ENCODE measurements around the gene EFCAB9.
A peak's percentile ranks its signal among the peaks of the same experiment; 100 is the strongest.

The EFCAB9 gene

GRCh38 chr5:172166030-172166826 is 27.7 kb upstream of the EFCAB9 start:
- DNase-seq, result no peak

GRCh38 chr5:172167895-172168294 is 26.1 kb upstream of the EFCAB9 start:
- no peak for DNase-seq

- DNase-seq, result no peak
Observed at GRCh38 chr5:172168311-172168710, 25.7 kb upstream of the EFCAB9 start.

GRCh38 chr5:172169216-172169615 is 24.8 kb upstream of the EFCAB9 start:
- DNase-seq, result no peak

GRCh38 chr5:172170251-172170701 is 23.7 kb upstream of the EFCAB9 start:
- peak; percentile 82 for DNase-seq

GRCh38 chr5:172171118-172171517 is 22.9 kb upstream of the EFCAB9 start:
- DNase-seq, result no peak

- no peak for DNase-seq
Observed at GRCh38 chr5:172172912-172173563, 20.9 kb upstream of the EFCAB9 start.

- DNase-seq, result no peak
Observed at GRCh38 chr5:172173564-172174153, 20.3 kb upstream of the EFCAB9 start.

- no peak for DNase-seq
Observed at GRCh38 chr5:172175263-172175719, 18.7 kb upstream of the EFCAB9 start.

GRCh38 chr5:172177176-172177575 is 16.8 kb upstream of the EFCAB9 start:
- DNase-seq, result no peak

GRCh38 chr5:172178301-172178987 is 15.5 kb upstream of the EFCAB9 start:
- DNase-seq, result no peak

- no peak for DNase-seq
Observed at GRCh38 chr5:172178991-172179989, 14.7 kb upstream of the EFCAB9 start.

GRCh38 chr5:172180936-172181335 is 13.0 kb upstream of the EFCAB9 start:
- DNase-seq, result no peak

- DNase-seq, result no peak
Observed at GRCh38 chr5:172182291-172182690, 11.7 kb upstream of the EFCAB9 start.

GRCh38 chr5:172183881-172184280 is 10.1 kb upstream of the EFCAB9 start:
- DNase-seq, result no peak

GRCh38 chr5:172185096-172185461 is 8.9 kb upstream of the EFCAB9 start:
- no peak for DNase-seq

GRCh38 chr5:172186114-172186695 is 7.8 kb upstream of the EFCAB9 start:
- no peak for DNase-seq

GRCh38 chr5:172187118-172188032 is 6.6 kb upstream of the EFCAB9 start:
- DNase-seq, result no peak

GRCh38 chr5:172188033-172188892 is 5.7 kb upstream of the EFCAB9 start, which contains the start of gene STK10:
STK10 (minus strand) TSS chr5:172188224; CDS start chr5:172188042, 182 bp downstream.
- peak; percentile 67 for DNase-seq

Measured in NCI-H446 treated with DMSO at 0.1 percent for 48 hours (cell line).